Keratinocyte (primary cell): Measurements from ENCODE around the gene DCLRE1C. TPM values are rescaled to one million over a fixed set of nuclear protein-coding genes. Genes with fewer than 3 reads are reported as not detected.

Experiments used
- DNase-seq: peaks from one replicate; pipeline ENCODE4 v3.0.0-alpha.2; 2011; ENCODE audit warnings: low read depth, missing footprints, low spot score
- FAIRE-seq: peaks from 2 replicates; lab custom pipeline; 2011; peaks lifted over from hg19 to GRCh38; lab: Jason Lieb, UNC
- H2AFZ ChIP-seq: 2 replicates; pipeline ENCODE4 v1.6.0; 2012; ENCODE audit warnings: low read length, control low read depth, inconsistent platforms; ENCODE audit not compliant: control insufficient read depth
- H3K27ac ChIP-seq: 2 replicates; pipeline ENCODE4 v1.5.1; 2011; ENCODE audit warnings: low read length; ENCODE audit not compliant: control insufficient read depth, insufficient read depth
- H3K27me3 ChIP-seq: 3 replicates; pipeline ENCODE4 v1.6.0; 2011; ENCODE audit warnings: low read length; ENCODE audit not compliant: control insufficient read depth, insufficient read depth; ENCODE audit errors: extremely low read depth
- H3K36me3 ChIP-seq, 2 experiments: 2 replicates in 1 of 2; 3 replicates in 1 of 2; pipeline ENCODE4 v1.5.1; 2011; ENCODE audit warnings: low read length in 2 of 2, mild to moderate bottlenecking in 1 of 2; ENCODE audit not compliant: control insufficient read depth in 2 of 2, insufficient read depth in 2 of 2; ENCODE audit errors: extremely low read depth in 1 of 2
- H3K4me1 ChIP-seq: 3 replicates; pipeline ENCODE4 v1.5.1; 2011; ENCODE audit warnings: low read length; ENCODE audit not compliant: control insufficient read depth, insufficient read depth; ENCODE audit errors: extremely low read depth
- H3K4me2 ChIP-seq: 3 replicates; pipeline ENCODE4 v1.6.0; 2011; ENCODE audit warnings: low read depth, low read length; ENCODE audit not compliant: control insufficient read depth, insufficient read depth; ENCODE audit errors: extremely low read depth
- H3K4me3 ChIP-seq, 3 experiments: fragments of 200-600 bp in 1 of 3; sonication (generic) in 1 of 3; 2 replicates in 2 of 3; 3 replicates in 1 of 3; pipeline ENCODE4 v1.5.1; 2011 to 2016; ENCODE audit warnings: low read length in 3 of 3, mild to moderate bottlenecking in 3 of 3, control low read depth in 2 of 3, inconsistent platforms in 1 of 3, low read depth in 1 of 3, mixed read lengths in 1 of 3, mixed run types in 1 of 3, moderate library complexity in 1 of 3; ENCODE audit not compliant: control insufficient read depth in 2 of 3, insufficient read depth in 2 of 3; ENCODE audit errors: extremely low read depth in 1 of 3
- H3K79me2 ChIP-seq: 2 replicates; pipeline ENCODE4 v1.6.0; 2012; ENCODE audit warnings: low read length; ENCODE audit not compliant: control insufficient read depth, insufficient read depth
- H3K9ac ChIP-seq: 3 replicates; pipeline ENCODE4 v1.6.0; 2011; ENCODE audit warnings: low read length; ENCODE audit not compliant: control insufficient read depth, insufficient read depth; ENCODE audit errors: extremely low read depth
- H3K9me1 ChIP-seq: 3 replicates; pipeline ENCODE4 v1.6.0; 2011; ENCODE audit warnings: low read length; ENCODE audit not compliant: control insufficient read depth, insufficient read depth; ENCODE audit errors: extremely low read depth
- H3K9me3 ChIP-seq: 2 replicates; pipeline ENCODE4 v1.5.1; 2012; ENCODE audit warnings: low read depth, low read length; ENCODE audit not compliant: control insufficient read depth
- H4K20me1 ChIP-seq: 3 replicates; pipeline ENCODE4 v1.6.0; 2011; ENCODE audit warnings: low read length; ENCODE audit not compliant: control insufficient read depth, insufficient read depth; ENCODE audit errors: extremely low read depth
- EZH2 ChIP-seq: IDR thresholded peaks from one replicate; pipeline ENCODE4 v1.6.1; 2012; ENCODE audit warnings: inconsistent platforms, mild to moderate bottlenecking, low read length, moderate library complexity
- dilution Hi-C: fragments of 300-500 bp; cut with MboI; formaldehyde crosslinking; loops from one replicate; pipeline ENCODE4 v1.7.0; 2020; ENCODE audit warnings: low sequenced_read_pairs; ENCODE audit not compliant: extremely low pct_ligation_motif_present
- polyA plus RNA-seq, 5 experiments: library from polyadenylated mRNA; depleted of rRNA in 3 of 5; stranded (reverse) in 3 of 5; stranded (forward) in 1 of 5; unstranded in 1 of 5; fragments of >200 nt; gene quantifications; 1 replicate in 1 of 5; 2 replicates in 3 of 5; 3 replicates in 1 of 5; pipeline versions ENCODE4 v1.2.1 to v1.2.3, GENCODE V29; 2011 to 2012; ENCODE audit warnings: missing spikeins in 2 of 5, low read depth in 1 of 5, low replicate concordance in 1 of 5
- TF ChIP-seq, protein P1 (sequence below), 3 experiments: IDR thresholded peaks in 1 of 3; conservative IDR thresholded peaks in 1 of 3; optimal IDR thresholded peaks in 1 of 3; 2 replicates in 2 of 3; 3 replicates in 1 of 3; pipeline versions ENCODE3 to v1.5.1; 2011; ENCODE audit warnings: low read length in 3 of 3, mild to moderate bottlenecking in 3 of 3, moderate library complexity in 2 of 3, control low read depth in 1 of 3, inconsistent platforms in 1 of 3; ENCODE audit not compliant: insufficient read depth in 2 of 3; ENCODE audit errors: extremely low read depth in 1 of 3

The DCLRE1C gene
- polyA plus RNA-seq, 1 donor (not counting 4 experiments of a cell fraction or from before 2014, with no cell fraction given) = 9.1 TPM

DNA sequence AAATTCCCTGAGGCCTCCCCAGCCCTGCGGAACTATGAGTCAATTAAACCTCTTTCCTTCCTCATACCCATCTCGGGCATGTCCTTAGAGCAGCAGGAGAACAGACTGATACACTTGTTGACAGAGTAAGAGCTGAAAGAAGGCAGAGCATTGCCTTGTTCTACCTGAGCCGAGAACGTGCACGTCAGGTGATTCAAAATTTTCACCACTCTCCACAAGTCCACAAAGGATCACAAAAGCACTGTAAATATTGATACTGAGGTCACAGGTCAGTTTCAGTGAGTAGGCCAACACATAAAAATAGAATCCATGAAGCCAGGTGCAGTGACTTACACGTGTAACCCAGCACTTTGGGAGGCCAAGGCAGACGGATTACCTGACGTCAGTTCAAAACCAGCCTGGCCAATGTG is 27.8 kb downstream of the DCLRE1C start:
- Histone ChIP-seq H3K9ac (no peak overlapping the region), H3K9me3 (no peaks in the 10 kb centered on the region), H3K4me2 (no peak overlapping the region), H3K79me2 (no peaks in the 10 kb centered on the region), H3K27me3 (no peaks in the 10 kb centered on the region), H3K4me3 (no peak overlapping the region), H4K20me1 (no peaks in the 10 kb centered on the region), H3K4me1 (no peaks in the 10 kb centered on the region), H3K36me3 (peaks cover 10 to 17% of the 10 kb centered on the region in 2 experiments), H2AFZ (no peak overlapping the region), H3K9me1 (no peaks in the 10 kb centered on the region), H3K27ac (no peak overlapping the region)
- dilution Hi-C loops = no loop called here
- TF ChIP-seq EZH2 = no peak
- TF ChIP-seq, protein P1, sequence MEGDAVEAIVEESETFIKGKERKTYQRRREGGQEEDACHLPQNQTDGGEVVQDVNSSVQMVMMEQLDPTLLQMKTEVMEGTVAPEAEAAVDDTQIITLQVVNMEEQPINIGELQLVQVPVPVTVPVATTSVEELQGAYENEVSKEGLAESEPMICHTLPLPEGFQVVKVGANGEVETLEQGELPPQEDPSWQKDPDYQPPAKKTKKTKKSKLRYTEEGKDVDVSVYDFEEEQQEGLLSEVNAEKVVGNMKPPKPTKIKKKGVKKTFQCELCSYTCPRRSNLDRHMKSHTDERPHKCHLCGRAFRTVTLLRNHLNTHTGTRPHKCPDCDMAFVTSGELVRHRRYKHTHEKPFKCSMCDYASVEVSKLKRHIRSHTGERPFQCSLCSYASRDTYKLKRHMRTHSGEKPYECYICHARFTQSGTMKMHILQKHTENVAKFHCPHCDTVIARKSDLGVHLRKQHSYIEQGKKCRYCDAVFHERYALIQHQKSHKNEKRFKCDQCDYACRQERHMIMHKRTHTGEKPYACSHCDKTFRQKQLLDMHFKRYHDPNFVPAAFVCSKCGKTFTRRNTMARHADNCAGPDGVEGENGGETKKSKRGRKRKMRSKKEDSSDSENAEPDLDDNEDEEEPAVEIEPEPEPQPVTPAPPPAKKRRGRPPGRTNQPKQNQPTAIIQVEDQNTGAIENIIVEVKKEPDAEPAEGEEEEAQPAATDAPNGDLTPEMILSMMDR (optimal IDR thresholded peaks at IDR 0.05 in 1 of 3, IDR thresholded peaks at IDR 0.05 in 1 of 3, conservative IDR thresholded peaks at IDR 0.05 in 1 of 3; ENCODE audit: extremely low read depth in 1 of 3, insufficient read depth in 2 of 3, low read length in 3 of 3) = no peak
- DNase-seq (no peak), FAIRE-seq (no peak)

DNA sequence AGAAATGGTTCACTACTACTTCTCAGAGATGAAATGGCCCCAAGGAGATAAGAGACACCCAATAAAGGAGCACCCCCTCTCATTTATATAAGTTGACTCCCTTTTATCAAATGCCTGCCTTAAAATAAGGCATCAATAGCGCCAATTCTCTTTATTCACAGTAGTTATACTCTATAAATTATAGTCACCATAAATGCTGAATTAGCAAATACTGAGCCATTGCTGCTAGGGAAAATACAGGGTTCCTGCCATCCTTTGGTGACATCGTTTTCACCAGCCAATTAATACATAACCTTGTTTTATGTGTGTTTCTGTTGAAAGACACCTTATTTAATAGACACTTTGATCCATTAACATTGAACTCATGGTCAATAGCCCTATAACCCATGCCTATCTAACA is 28.6 kb downstream of the DCLRE1C start:
- H3K9me1 ChIP-seq = no peaks in the 10 kb centered on the region
- no peaks in the 10 kb centered on the region for H3K9me3 ChIP-seq
- H3K4me2 ChIP-seq = no peak overlapping the region
- no peak overlapping the region for H2AFZ ChIP-seq
- H3K4me3 ChIP-seq = no peak overlapping the region
- DNase-seq = no peak
- peaks cover 10 to 17% of the 10 kb centered on the region in 2 experiments for H3K36me3 ChIP-seq
- TF ChIP-seq, protein P1 (optimal IDR thresholded peaks at IDR 0.05 in 1 of 3, IDR thresholded peaks at IDR 0.05 in 1 of 3, conservative IDR thresholded peaks at IDR 0.05 in 1 of 3; ENCODE audit: extremely low read depth in 1 of 3, insufficient read depth in 2 of 3, low read length in 3 of 3) = no peak
- TF ChIP-seq EZH2 = no peak
- H3K27ac ChIP-seq = no peak overlapping the region
- FAIRE-seq = no peak
- H3K9ac ChIP-seq = no peak overlapping the region
- no peaks in the 10 kb centered on the region for H3K4me1 ChIP-seq
- dilution Hi-C loops = no loop called here
- H4K20me1 ChIP-seq = no peaks in the 10 kb centered on the region
- H3K27me3 ChIP-seq = no peaks in the 10 kb centered on the region
- no peaks in the 10 kb centered on the region for H3K79me2 ChIP-seq
